Subcutaneous adipose tissue (tissue), 4 donors: Measurements from ENCODE around the gene HSD3B1. TPM values are rescaled to one million over a fixed set of nuclear protein-coding genes. Genes with fewer than 3 reads are reported as not detected.

ENCODE experiments used
- total RNA-seq, 4 donors: library from RNA; depleted of rRNA; stranded (reverse); fragments of >200 nt; gene quantifications; one replicate each; pipeline ENCODE4 v1.1.0, GENCODE V29; 2016
- TF ChIP-seq, protein P1 (sequence below): fragments of 450-650 bp; IDR thresholded peaks from one replicate; pipeline ENCODE4 v1.5.1; 2016; ENCODE audit warnings: low read depth, mild to moderate bottlenecking, control low read depth, antibody characterized with exemption, moderate library complexity

Gene HSD3B1
- total RNA-seq, 4 donors from 2014 or later: 0.94 TPM; not detected in 3

GRCh38 chr1:119554183-119554582 is 47.2 kb downstream of the HSD3B1 start:
- TF ChIP-seq, protein P1, sequence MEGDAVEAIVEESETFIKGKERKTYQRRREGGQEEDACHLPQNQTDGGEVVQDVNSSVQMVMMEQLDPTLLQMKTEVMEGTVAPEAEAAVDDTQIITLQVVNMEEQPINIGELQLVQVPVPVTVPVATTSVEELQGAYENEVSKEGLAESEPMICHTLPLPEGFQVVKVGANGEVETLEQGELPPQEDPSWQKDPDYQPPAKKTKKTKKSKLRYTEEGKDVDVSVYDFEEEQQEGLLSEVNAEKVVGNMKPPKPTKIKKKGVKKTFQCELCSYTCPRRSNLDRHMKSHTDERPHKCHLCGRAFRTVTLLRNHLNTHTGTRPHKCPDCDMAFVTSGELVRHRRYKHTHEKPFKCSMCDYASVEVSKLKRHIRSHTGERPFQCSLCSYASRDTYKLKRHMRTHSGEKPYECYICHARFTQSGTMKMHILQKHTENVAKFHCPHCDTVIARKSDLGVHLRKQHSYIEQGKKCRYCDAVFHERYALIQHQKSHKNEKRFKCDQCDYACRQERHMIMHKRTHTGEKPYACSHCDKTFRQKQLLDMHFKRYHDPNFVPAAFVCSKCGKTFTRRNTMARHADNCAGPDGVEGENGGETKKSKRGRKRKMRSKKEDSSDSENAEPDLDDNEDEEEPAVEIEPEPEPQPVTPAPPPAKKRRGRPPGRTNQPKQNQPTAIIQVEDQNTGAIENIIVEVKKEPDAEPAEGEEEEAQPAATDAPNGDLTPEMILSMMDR: no peak

- TF ChIP-seq, protein P1: no peak
These were observed 49.4 kb downstream of the HSD3B1 start for GRCh38 chr1:119556423-119556822.

- TF ChIP-seq, protein P1: no peak
These were observed 57.5 kb downstream of the HSD3B1 start for GRCh38 chr1:119564548-119564947.

Other genes with a start within 250 kb of the HSD3B1 start
- gene HAO2, start 138.4 kb upstream of the HSD3B1 start, total RNA-seq: under 1 TPM in 2 of 4 donors, not detected in 2; 0.49 to 0.66 TPM
- not detected for gene HSD3B2, start 92.1 kb upstream of the HSD3B1 start, total RNA-seq
- gene ZNF697, start 141.1 kb downstream of the HSD3B1 start, total RNA-seq: 10 to 100 TPM in 2 of 4 donors, 1 to 10 TPM in 2; 6.4 to 12.7 (median 10.2) TPM
- 10 to 100 TPM in 1 of 4 donors, 1 to 10 TPM in 3; 5.5 to 12.7 (median 7.2) TPM for gene PHGDH, start 204.7 kb downstream of the HSD3B1 start, total RNA-seq